Right lobe of liver (tissue), 4 donors: ENCODE results near the gene VPS35L.

Experiments used
- POLR2A ChIP-seq: fragments of 450-650 bp; IDR thresholded peaks from one replicate; pipeline ENCODE4 v1.6.1; 2017; ENCODE audit warnings: antibody characterized with exemption, mild to moderate bottlenecking
- TF ChIP-seq, protein P1 (sequence below), 4 donors: fragments of 200-600 bp in 3 of 4; fragments of 450-650 bp in 1 of 4; IDR thresholded peaks; one replicate each; pipeline versions ENCODE4 v1.5.1 to v1.8.0; 2016 to 2022; ENCODE audit warnings: antibody characterized with exemption in 4 of 4, mild to moderate bottlenecking in 2 of 4
- donor health status: DM: no; HTN: no; CAD: no.
- donor health status: DM: no; HTN: no; CAD: no.
- donor health status: DM: no; HTN: yes; CAD: no.

DNA sequence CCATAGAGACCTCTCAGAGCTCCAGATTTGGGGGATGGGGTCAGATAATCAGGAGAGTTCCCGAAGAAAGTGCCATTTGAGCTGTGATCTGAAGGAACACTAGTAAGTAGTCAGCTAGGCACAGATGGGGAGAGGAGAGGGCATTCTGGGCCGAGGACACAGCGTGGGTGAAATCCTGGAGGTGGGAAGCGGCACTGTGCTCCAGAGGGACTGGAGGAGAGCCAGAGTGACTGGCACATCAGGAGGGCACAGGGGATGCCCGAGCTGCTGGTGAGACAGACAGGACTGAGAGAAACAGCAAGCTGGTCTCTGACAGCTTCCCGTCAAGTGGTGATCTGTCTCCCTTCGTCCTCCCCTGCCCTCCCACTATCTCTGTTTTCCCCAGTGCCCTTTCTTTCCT lies 121.9 kb downstream of the VPS35L start:
- TF ChIP-seq, protein P1, sequence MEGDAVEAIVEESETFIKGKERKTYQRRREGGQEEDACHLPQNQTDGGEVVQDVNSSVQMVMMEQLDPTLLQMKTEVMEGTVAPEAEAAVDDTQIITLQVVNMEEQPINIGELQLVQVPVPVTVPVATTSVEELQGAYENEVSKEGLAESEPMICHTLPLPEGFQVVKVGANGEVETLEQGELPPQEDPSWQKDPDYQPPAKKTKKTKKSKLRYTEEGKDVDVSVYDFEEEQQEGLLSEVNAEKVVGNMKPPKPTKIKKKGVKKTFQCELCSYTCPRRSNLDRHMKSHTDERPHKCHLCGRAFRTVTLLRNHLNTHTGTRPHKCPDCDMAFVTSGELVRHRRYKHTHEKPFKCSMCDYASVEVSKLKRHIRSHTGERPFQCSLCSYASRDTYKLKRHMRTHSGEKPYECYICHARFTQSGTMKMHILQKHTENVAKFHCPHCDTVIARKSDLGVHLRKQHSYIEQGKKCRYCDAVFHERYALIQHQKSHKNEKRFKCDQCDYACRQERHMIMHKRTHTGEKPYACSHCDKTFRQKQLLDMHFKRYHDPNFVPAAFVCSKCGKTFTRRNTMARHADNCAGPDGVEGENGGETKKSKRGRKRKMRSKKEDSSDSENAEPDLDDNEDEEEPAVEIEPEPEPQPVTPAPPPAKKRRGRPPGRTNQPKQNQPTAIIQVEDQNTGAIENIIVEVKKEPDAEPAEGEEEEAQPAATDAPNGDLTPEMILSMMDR (IDR thresholded peaks at IDR 0.05), result no peak
- no peak for TF ChIP-seq POLR2A
